ENCODE results near the gene LRRTM4. TPM values are rescaled to one million over a fixed set of nuclear protein-coding genes. Genes with fewer than 3 reads are reported as not detected.

The LRRTM4 gene
- total RNA-seq, 1 experiment from 2014 or later = 12.0 TPM

DNA sequence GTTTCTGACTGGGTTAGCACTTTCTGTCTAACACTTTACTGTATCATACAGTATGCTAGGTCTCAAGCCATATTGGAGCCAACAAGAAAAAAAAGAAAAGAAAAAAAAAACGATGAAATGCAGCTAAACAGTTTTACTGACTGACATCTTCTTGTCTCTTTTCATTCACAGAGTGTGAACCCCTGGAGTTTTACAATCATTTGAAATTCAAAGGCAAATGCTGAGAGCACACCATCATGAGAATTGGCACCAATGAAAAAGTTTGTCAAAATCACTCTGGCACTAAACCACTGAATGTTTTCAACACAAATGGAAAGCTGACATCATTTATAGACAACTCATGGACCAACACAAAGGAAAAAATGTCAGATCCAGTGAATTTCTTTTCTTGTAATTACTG, 513.3 kb downstream of the LRRTM4 start:
- Histone ChIP-seq H3K23me2 (ENCODE audit: insufficient read length, low read depth, low read length, poor library complexity, severe bottlenecking) (no peaks in the 10 kb centered on the region), H4K20me1 (ENCODE audit: control insufficient read depth, insufficient read depth, insufficient read length) (no peaks in the 10 kb centered on the region), H2BK15ac (ENCODE audit: low read depth, low read length) (no peak overlapping the region), H3K9ac (ENCODE audit: extremely low read depth, insufficient read length, low read length) (no peak overlapping the region), H3K4ac (ENCODE audit: low read depth, low read length) (no peak overlapping the region), H2BK12ac (ENCODE audit: insufficient read length, low read depth, low read length) (no peak overlapping the region), H4K8ac (replicated peaks; ENCODE audit: insufficient read length, low read depth, low read length) (no peak overlapping the region), H4K91ac (ENCODE audit: insufficient read length, low read depth, low read length) (no peak overlapping the region), H2BK120ac (ENCODE audit: low read depth, low read length, poor library complexity, severe bottlenecking) (no peak overlapping the region), H2BK5ac (ENCODE audit: insufficient read length, low read length) (no peak overlapping the region), H2AFZ (ENCODE audit: low read length) (no peak overlapping the region), H3K18ac (ENCODE audit: insufficient read length, low read depth, low read length) (no peak overlapping the region), H4K5ac (ENCODE audit: insufficient read length, low read depth, low read length) (no peak overlapping the region), H3K4me1 (ENCODE audit: insufficient read depth, low read length) (peaks cover 6% of the 10 kb centered on the region; the same call in 1 of the 2 replicates), H3K4me2 (ENCODE audit: insufficient read depth, insufficient read length, low read length) (peak overlapping the region; percentile 35), H3K27ac (ENCODE audit: insufficient read length, low read depth, low read length) (peak overlapping the region; percentile 42), H3T11ph (ENCODE audit: low read length) (no peak overlapping the region), H3K56ac (ENCODE audit: insufficient read length, low read depth, low read length) (no peak overlapping the region), H2AK5ac (ENCODE audit: insufficient read length, low read length) (no peak overlapping the region), H3K79me1 (ENCODE audit: insufficient read depth, low read depth, low read length, poor library complexity, severe bottlenecking) (no peaks in the 10 kb centered on the region), H2BK20ac (ENCODE audit: low read depth, low read length, poor library complexity, severe bottlenecking) (no peak overlapping the region), H3K23ac (ENCODE audit: insufficient read length, low read depth, low read length) (no peak overlapping the region), H3K79me2 (ENCODE audit: insufficient read depth, low read length) (no peaks in the 10 kb centered on the region), H3K14ac (ENCODE audit: insufficient read depth, low read length) (no peak overlapping the region), H3K9me3 (ENCODE audit: control insufficient read depth, low read depth, low read length) (no peaks in the 10 kb centered on the region), H3K27me3 (ENCODE audit: insufficient read depth, low read length) (no peaks in the 10 kb centered on the region)
- H3K36me3 Mint-ChIP-seq (ENCODE audit: insufficient read depth in 1 of 3, low read depth in 3 of 3) = peaks cover 0 to 9% (median 5%) of the 10 kb centered on the region in 3 experiments; a peak in 5 of 7 replicates
- H3K27me3 Mint-ChIP-seq (ENCODE audit: low read depth) = no peaks in the 10 kb centered on the region
- no CpG with 5 or more reads among the region's 1 CpG for WGBS (ENCODE audit: extremely low coverage, insufficient read length, low lambda C conversion rate)
- no peak overlapping the region for H3K4me3 Mint-ChIP-seq
- peak overlapping the region in 1 of 3 experiments; percentile 59; a peak in 1 of 7 replicates for H3K27ac Mint-ChIP-seq
- H3K4me1 Mint-ChIP-seq = peaks cover 37 to 43% of the 10 kb centered on the region in 2 experiments
- DNase-seq = no peak
- TF ChIP-seq CTCF (conservative IDR thresholded peaks at IDR 0.05) = no peak
- peaks cover 0 to 6% of the 10 kb centered on the region in 2 experiments; a peak in 3 of 5 replicates for H3K9me3 Mint-ChIP-seq
